Measurements from ENCODE around the gene PRPS1.

GRCh38 chrX:107626481-107626880 lies 1.8 kb upstream of the PRPS1 start:
- no peak for TF ChIP-seq FOXA1 (IDR thresholded peaks at IDR 0.05)
- no peak for TF ChIP-seq LEF1 (IDR thresholded peaks at IDR 0.05; ENCODE audit: borderline replicate concordance)
- no peak for TF ChIP-seq TARDBP (IDR thresholded peaks at IDR 0.05)
- no peak for TF ChIP-seq NFRKB (IDR thresholded peaks at IDR 0.05)
- TF ChIP-seq PKNOX1 (IDR thresholded peaks at IDR 0.05), result no peak
- TF ChIP-seq SP1 (IDR thresholded peaks at IDR 0.05), result no peak
- no peak for TF ChIP-seq ELF4 (IDR thresholded peaks at IDR 0.05)
- TF ChIP-seq BHLHE40 (IDR thresholded peaks at IDR 0.05; ENCODE audit: borderline replicate concordance), result no peak
- no peak for TF ChIP-seq L3MBTL2 (conservative IDR thresholded peaks at IDR 0.05)

Data from HEK293T (cell line).